Mononuclear cell (primary cell): Measurements from ENCODE around the gene BAIAP2L2. TPM values are rescaled to one million over a fixed set of nuclear protein-coding genes. Genes with fewer than 3 reads are reported as not detected.
"Not testable (repeated sequence)": the region's sequence is repeated elsewhere in the genome, so short reads cannot be mapped to it uniquely, and the experiment has no call there.

Source experiments
- H3K27me3 ChIP-seq: 2 replicates; pipeline ENCODE4 v1.6.0; 2011; ENCODE audit warnings: low read length, control low read depth; ENCODE audit not compliant: insufficient read depth
- H3K4me1 ChIP-seq: 2 replicates; pipeline ENCODE4 v1.5.1; 2011; ENCODE audit warnings: mild to moderate bottlenecking, low read length, control low read depth; ENCODE audit not compliant: insufficient read depth
- H3K4me3 ChIP-seq: 2 replicates; pipeline ENCODE4 v1.5.1; 2011; ENCODE audit warnings: mild to moderate bottlenecking, low read length, moderate library complexity
- H3K9me3 ChIP-seq: 2 replicates; pipeline ENCODE4 v1.5.1; 2011; ENCODE audit warnings: low read depth, mild to moderate bottlenecking, control low read depth, low read length
- total RNA-seq: library from RNA; depleted of rRNA; stranded (reverse); fragments of >200 nt; gene quantifications from one replicate; pipeline ENCODE4 v1.2.3, GENCODE V29; 2012

The BAIAP2L2 gene
- total RNA-seq, 1 donor: 0.31 TPM

DNA sequence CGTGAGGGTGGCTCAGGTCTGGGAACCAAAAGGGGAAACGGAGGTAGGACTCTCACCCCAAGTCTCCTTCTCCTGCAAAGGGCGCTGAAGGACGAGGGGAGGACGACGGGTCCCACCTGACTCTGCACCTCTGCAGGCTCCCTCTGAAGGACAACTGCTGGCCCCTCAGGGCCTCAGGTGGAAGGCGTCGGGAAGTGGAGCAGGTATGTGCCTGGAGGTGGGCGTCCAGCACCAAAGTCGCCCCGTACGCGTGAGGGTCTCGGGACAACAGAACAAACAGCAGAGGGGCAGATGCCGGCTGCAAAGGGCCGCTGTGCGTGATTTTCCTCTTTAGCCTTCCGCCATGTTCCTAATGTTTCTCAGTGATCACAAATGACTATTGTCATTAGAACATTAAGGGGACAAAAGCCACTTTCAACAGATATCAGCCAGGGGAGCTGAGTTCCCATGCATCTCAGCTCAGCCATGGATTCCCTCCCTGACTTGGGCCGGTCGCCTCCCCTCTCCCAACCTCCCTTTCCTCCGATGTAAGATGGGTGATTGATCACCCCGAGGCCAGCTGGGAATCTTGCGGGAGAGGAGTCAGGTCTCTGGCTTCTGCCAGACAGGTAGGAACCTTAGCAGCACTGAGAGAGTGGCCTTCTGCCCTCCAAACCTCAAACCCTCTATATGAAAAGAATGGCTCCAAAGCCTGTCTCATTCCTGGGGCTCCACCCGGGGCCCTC lies 27.3 kb downstream of the BAIAP2L2 start:
- peaks cover 27% of the 10 kb centered on the region for H3K27me3 ChIP-seq
- peaks cover 11% of the 10 kb centered on the region for H3K4me1 ChIP-seq
- H3K9me3 ChIP-seq: no peaks in the 10 kb centered on the region
- H3K4me3 ChIP-seq: no peak overlapping the region

GRCh38 chr22:38081941-38082828 lies 28.3 kb downstream of the BAIAP2L2 start:
- Histone ChIP-seq H3K9me3 (no peaks in the 10 kb centered on the region), H3K27me3 (peaks cover 27% of the 10 kb centered on the region), H3K4me3 (no peak overlapping the region), H3K4me1 (peaks cover 11% of the 10 kb centered on the region)

- Histone ChIP-seq H3K4me1 (peaks cover 11% of the 10 kb centered on the region), H3K4me3 (no peak overlapping the region), H3K9me3 (no peaks in the 10 kb centered on the region), H3K27me3 (peaks cover 27% of the 10 kb centered on the region)
Observed at GRCh38 chr22:38081636-38081940, 28.9 kb downstream of the BAIAP2L2 start.

DNA sequence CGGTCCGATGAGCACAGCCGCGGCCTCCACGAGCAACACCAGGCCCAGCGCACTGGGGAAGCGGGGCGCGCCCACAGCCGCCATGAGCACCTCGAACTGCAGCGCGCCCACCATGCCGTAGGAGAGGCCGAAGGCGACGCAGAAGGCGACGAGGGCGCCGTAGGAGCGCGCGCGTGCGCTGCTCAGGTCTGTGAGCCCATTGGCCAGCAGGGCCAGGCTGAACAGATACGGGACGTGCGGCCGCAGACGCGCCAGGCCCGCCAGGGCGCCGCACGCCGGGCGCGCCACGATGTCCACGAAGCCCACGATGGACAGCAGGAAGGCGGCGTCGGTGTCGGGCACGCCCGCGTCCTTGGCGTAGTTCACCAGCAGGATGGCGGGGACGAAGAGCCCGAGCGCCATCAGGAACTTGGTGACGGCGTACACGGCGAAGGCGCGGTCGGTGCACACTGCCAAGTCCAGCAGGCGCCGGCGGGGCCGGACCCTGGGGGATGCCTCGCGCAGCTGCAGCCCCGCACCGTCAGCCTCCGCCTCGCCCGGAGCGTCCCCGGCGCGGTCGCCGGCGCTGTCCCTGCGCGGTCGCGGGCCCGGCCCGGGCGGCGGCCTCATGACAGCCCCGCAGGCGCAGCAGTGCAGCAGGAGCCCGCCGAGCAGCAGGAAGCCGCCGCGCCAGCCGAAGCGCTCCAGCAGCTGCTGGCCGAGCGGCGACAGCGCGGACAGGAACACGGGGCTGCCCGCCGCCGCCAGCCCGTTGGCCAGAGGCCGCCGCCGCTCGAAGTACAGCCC lies 29.4 kb downstream of the BAIAP2L2 start:
- no peak overlapping the region for H3K4me3 ChIP-seq
- H3K9me3 ChIP-seq: no peaks in the 10 kb centered on the region
- peaks cover 11% of the 10 kb centered on the region for H3K4me1 ChIP-seq
- peaks cover 27% of the 10 kb centered on the region for H3K27me3 ChIP-seq

DNA sequence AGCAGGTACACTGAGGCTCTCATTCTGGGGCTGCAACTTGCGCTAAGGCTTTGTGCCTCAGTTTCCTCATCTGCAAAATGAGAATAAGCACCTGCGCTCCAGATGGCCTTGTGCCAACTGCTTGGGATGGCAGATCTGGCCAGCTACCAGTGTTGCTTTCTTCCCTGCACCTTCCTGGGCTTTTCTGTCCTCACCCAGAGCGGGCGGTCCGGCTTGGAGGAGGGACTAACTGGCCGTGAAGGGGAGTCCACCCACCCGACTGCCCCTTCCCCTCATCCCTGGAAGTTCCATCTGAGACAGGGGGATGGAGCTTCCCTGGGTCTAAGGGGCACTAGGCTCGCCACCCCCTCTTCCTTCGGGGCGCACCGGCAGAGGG lies 30.0 kb downstream of the BAIAP2L2 start:
- H3K4me1 ChIP-seq: peaks cover 11% of the 10 kb centered on the region
- H3K27me3 ChIP-seq: peaks cover 27% of the 10 kb centered on the region
- H3K4me3 ChIP-seq: no peak overlapping the region
- H3K9me3 ChIP-seq: no peaks in the 10 kb centered on the region

DNA sequence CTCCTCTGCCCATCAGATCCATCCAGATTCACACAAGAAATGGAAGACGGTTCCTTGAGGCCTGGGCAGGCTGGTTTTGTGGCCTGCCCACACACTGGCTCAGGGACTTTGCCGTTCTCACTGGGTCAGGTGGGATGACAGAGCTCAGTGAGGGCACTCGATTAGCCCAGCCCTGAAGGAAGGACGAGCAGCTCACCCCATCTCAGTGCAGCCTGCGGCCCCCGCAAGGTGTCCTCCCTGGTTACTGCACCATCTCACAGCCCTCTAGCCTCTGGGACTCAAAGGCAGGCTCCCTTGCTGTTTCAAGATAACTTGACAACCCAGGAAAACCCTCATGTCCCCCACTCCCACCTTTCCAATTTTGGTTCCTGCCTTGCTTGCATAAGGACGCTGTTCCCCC lies 30.7 kb downstream of the BAIAP2L2 start:
- Histone ChIP-seq H3K27me3 (peaks cover 27% of the 10 kb centered on the region), H3K4me1 (peaks cover 11% of the 10 kb centered on the region), H3K4me3 (no peak overlapping the region), H3K9me3 (no peaks in the 10 kb centered on the region)

GRCh38 chr22:38079208-38079607 lies 31.3 kb downstream of the BAIAP2L2 start:
- peaks cover 27% of the 10 kb centered on the region for H3K27me3 ChIP-seq
- H3K4me1 ChIP-seq: peaks cover 11% of the 10 kb centered on the region
- H3K9me3 ChIP-seq, H3K4me3 ChIP-seq: not testable (repeated sequence)

DNA sequence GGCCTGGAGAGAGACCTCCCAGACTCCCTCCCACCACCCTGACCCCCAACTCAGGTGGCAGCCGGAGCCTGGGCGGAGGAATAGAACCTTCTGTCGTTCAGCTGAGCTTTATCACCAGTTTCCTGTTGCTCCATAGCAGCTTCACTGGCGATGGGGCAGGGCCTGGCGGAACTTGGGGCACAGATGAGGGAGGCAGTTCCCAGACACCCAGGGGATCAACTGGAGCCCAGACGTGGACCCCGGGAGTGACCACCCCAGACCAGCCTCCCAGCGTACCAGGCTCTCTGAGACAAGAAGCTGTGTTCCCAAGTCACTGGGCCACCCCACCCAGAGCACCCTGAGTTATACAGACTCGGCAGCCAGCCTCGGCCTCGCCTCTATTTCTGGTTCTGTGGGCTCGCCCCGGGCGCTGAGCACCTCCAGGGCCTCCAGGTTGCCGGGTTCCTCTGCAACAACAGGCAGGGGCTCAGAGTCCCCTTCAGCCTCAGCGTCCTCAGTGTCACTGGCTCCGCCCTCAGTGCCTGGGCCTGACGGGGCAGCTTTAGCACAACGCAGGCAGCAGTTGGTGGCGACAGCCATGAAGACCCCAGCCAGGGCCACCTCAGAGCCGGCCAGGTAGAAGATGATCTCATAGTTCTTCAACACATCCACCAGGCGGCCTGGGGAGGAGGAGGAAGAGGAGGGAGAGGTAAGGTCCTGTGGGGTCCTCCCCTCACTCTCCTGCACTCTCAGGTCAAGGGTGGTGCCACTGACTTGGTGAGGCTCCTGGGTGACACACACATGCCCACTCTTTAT lies 32.2 kb downstream of the BAIAP2L2 start:
- no peaks in the 10 kb centered on the region for H3K9me3 ChIP-seq
- peaks cover 11% of the 10 kb centered on the region for H3K4me1 ChIP-seq
- peaks cover 26% of the 10 kb centered on the region for H3K27me3 ChIP-seq
- no peak overlapping the region for H3K4me3 ChIP-seq

DNA sequence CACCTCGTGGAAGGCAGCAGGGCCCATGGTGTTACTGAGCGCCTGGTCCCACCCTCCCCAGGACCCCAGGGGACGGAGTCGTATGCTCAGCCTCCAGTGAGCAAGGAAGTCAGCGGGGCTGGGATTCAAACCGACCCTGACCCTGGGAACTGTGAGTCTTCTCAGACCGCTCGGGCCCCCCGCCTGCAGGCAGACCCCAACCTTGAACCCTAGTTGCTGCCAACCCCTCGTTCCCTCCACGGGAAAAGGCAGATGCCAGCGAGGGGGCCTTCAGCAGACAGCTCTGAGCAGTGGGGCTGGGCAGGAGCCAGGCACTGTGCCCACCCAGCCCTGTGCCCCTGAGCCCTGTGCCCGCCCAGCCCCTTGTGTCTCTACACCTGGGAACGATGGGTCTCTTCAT lies 32.9 kb downstream of the BAIAP2L2 start:
- Histone ChIP-seq H3K4me3 (no peak overlapping the region), H3K27me3 (peaks cover 21% of the 10 kb centered on the region), H3K9me3 (no peaks in the 10 kb centered on the region), H3K4me1 (peaks cover 11% of the 10 kb centered on the region)

GRCh38 chr22:38077096-38077495 lies 33.4 kb downstream of the BAIAP2L2 start:
- no peak overlapping the region for H3K4me3 ChIP-seq
- H3K27me3 ChIP-seq: peaks cover 17% of the 10 kb centered on the region
- no peaks in the 10 kb centered on the region for H3K9me3 ChIP-seq
- H3K4me1 ChIP-seq: peaks cover 8% of the 10 kb centered on the region

GRCh38 chr22:38075961-38076360 lies 34.5 kb downstream of the BAIAP2L2 start:
- Histone ChIP-seq H3K4me3 (no peak overlapping the region), H3K4me1 (no peaks in the 10 kb centered on the region), H3K27me3 (peaks cover 8% of the 10 kb centered on the region), H3K9me3 (no peaks in the 10 kb centered on the region)

- Histone ChIP-seq H3K27me3 (peaks cover 2% of the 10 kb centered on the region), H3K4me3 (no peak overlapping the region), H3K9me3 (no peaks in the 10 kb centered on the region), H3K4me1 (no peaks in the 10 kb centered on the region)
Observed at GRCh38 chr22:38075105-38075825, 35.2 kb downstream of the BAIAP2L2 start.

DNA sequence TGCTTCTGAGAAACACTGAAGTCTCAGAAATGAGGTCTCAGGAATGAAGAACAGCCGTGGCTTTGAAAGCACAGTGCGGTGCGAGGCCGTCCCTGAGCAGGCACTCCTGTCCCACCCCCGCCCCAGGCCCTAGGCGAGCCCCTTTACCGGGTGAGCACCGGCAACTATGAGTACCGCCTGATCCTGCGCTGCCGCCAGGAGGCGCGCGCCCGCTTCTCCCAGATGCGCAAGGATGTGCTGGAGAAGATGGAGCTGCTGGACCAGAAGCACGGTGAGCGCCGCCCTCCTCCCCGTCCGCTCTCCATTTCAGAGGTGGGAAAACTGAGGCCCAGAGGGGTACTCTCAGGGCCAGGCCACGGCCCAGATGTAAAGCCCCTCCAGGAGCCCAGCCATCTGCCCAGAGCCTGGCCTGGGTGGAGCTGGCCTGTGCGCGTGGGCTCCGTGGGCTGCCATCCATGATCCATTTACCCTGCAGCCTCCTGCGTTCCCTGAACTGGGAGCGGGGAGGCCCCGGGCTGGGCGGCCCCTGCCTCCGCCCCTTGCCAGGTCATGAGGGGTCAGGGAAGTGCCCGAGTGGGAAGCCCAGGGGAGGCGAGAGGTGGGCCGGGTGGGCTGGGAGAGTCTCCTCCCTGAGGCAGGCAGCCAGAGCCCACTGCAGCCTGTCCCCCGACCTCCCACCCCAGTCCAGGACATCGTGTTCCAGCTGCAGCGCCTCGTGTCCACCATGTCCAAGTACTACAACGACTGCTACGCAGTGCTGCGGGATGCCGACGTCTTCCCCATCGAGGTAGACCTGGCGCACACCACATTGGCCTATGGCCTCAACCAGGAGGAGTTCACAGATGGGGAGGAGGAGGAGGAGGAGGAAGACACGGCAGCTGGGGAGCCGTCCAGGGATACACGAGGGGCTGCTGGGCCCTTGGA lies 36.0 kb downstream of the BAIAP2L2 start:
- no peaks in the 10 kb centered on the region for H3K9me3 ChIP-seq
- H3K4me1 ChIP-seq: no peaks in the 10 kb centered on the region
- H3K27me3 ChIP-seq: no peaks in the 10 kb centered on the region
- H3K4me3 ChIP-seq: no peak overlapping the region
